OCI-LY3 (cell line): ENCODE data around the gene COL9A2.

ENCODE experiments used
- H2AFZ ChIP-seq: fragments of 200-600, 300-600 bp; shearing (Covaris generic); 2 replicates; pipeline ENCODE4 v1.6.0; 2014; ENCODE audit warnings: antibody characterized with exemption, low read depth, low read length
- H3K27ac ChIP-seq: fragments of 200-600, 300-600 bp; sonication (generic); 2 replicates; pipeline ENCODE4 v1.5.1; 2014; ENCODE audit warnings: mild to moderate bottlenecking, low read length, moderate library complexity, mixed read lengths
- H3K27me3 ChIP-seq: fragments of 200-600, 300-600 bp; sonication (generic); 2 replicates; pipeline ENCODE4 v1.6.1; 2014; ENCODE audit warnings: low read depth, low read length, mixed read lengths
- H3K36me3 ChIP-seq: fragments of 200-600, 300-600 bp; sonication (generic); replicated peaks from 2 replicates; pipeline ENCODE3; 2014; ENCODE audit warnings: low read depth, low read length, mixed read lengths
- H3K4me1 ChIP-seq: fragments of 300-600, 200-600 bp; sonication (generic); 2 replicates; pipeline ENCODE4 v1.6.1; 2014; ENCODE audit warnings: low read length, mixed read lengths
- H3K4me2 ChIP-seq: fragments of 200-600, 300-600 bp; sonication (generic); 2 replicates; pipeline ENCODE4 v1.6.1; 2014; ENCODE audit warnings: low read length, mixed read lengths
- H3K4me3 ChIP-seq: fragments of 300-600, 200-600 bp; sonication (generic); 2 replicates; pipeline ENCODE4 v1.5.1; 2014; ENCODE audit warnings: antibody characterized with exemption, mild to moderate bottlenecking, low read length, moderate library complexity
- H3K79me2 ChIP-seq: fragments of 300-600, 200-600 bp; shearing (Covaris generic); 2 replicates; pipeline ENCODE4 v1.6.1; 2014; ENCODE audit warnings: mild to moderate bottlenecking, low read length, mixed read lengths
- H3K9ac ChIP-seq: fragments of 300-600, 200-600 bp; shearing (Covaris generic); 2 replicates; pipeline ENCODE4 v1.6.0; 2014; ENCODE audit warnings: mild to moderate bottlenecking, low read length, moderate library complexity
- H3K9me3 ChIP-seq: fragments of 200-600, 300-600 bp; shearing (Covaris generic); 2 replicates; pipeline ENCODE4 v1.6.1; 2014; ENCODE audit warnings: low read length, mixed read lengths; ENCODE audit not compliant: insufficient read depth
- H4K20me1 ChIP-seq: fragments of 200-600, 300-600 bp; sonication (generic); 2 replicates; pipeline ENCODE4 v1.6.1; 2016; ENCODE audit warnings: low read length, mixed read lengths; ENCODE audit not compliant: insufficient read depth
- EZH2phosphoT487 ChIP-seq: fragments of 200-600 bp; shearing (Covaris generic); IDR thresholded peaks from 2 replicates; pipeline ENCODE4 v1.6.1; 2018; ENCODE audit warnings: antibody characterized with exemption, mixed run types, low read depth
- TF ChIP-seq, protein P1 (sequence below): fragments of 200-600, 300-600 bp; sonication (generic); IDR thresholded peaks from 2 replicates; pipeline ENCODE4 v1.5.1; 2014; ENCODE audit warnings: antibody characterized with exemption, low read length, low read depth

COL9A2 gene

DNA sequence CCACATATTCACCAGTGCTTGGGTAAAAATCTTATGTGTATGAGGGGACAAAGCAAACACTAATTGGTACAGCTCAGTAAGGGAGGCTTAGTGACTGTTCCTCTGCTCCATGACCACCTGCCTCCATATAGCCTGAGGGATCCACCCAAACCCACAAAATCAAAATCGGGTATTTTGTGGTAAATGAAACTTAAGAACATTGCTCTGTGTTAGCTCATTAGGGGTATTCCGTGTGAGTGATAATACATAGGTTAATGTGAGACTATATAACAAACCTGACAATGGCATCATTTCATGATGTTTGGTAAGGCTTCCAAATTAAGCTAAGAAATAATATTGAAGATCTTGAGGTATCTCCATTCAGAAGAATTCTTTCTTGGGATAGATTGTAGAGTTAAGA, 25.8 kb downstream of the COL9A2 start:
- peaks cover 10% of the 10 kb centered on the region for H3K4me1 ChIP-seq
- no peaks in the 10 kb centered on the region for H4K20me1 ChIP-seq
- H3K27ac ChIP-seq, result no peak overlapping the region
- no peak overlapping the region for H2AFZ ChIP-seq
- peaks cover 6% of the 10 kb centered on the region for H3K36me3 ChIP-seq
- H3K9ac ChIP-seq, result no peak overlapping the region
- no peaks in the 10 kb centered on the region for H3K27me3 ChIP-seq
- no peak for TF ChIP-seq EZH2phosphoT487
- TF ChIP-seq, protein P1, sequence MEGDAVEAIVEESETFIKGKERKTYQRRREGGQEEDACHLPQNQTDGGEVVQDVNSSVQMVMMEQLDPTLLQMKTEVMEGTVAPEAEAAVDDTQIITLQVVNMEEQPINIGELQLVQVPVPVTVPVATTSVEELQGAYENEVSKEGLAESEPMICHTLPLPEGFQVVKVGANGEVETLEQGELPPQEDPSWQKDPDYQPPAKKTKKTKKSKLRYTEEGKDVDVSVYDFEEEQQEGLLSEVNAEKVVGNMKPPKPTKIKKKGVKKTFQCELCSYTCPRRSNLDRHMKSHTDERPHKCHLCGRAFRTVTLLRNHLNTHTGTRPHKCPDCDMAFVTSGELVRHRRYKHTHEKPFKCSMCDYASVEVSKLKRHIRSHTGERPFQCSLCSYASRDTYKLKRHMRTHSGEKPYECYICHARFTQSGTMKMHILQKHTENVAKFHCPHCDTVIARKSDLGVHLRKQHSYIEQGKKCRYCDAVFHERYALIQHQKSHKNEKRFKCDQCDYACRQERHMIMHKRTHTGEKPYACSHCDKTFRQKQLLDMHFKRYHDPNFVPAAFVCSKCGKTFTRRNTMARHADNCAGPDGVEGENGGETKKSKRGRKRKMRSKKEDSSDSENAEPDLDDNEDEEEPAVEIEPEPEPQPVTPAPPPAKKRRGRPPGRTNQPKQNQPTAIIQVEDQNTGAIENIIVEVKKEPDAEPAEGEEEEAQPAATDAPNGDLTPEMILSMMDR, result no peak
- no peaks in the 10 kb centered on the region for H3K79me2 ChIP-seq
- H3K4me3 ChIP-seq, result no peak overlapping the region
- H3K9me3 ChIP-seq, result no peaks in the 10 kb centered on the region
- H3K4me2 ChIP-seq, result no peak overlapping the region

DNA sequence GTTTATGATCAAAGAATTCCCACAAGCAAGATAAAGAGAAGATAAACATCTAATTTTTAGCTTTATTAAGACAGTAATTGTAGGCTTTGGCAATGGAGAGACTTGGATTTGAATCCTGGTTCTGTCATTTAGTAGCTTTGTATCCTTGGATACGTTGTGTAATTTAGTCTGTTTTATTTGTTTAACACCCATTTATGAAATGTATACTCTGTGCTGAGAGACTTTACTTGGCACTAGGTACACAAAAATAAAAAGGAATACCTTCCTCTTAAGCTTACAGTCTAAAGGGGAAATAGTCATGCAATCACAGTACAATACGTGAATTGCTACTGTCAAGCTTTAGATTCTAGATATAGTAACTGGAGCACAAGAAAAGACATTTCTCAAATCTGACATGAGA, 35.2 kb downstream of the COL9A2 start:
- Histone ChIP-seq H3K9ac (no peak overlapping the region), H3K4me2 (no peak overlapping the region), H3K36me3 (peaks cover 3% of the 10 kb centered on the region), H3K27me3 (no peaks in the 10 kb centered on the region), H4K20me1 (no peaks in the 10 kb centered on the region), H2AFZ (no peak overlapping the region), H3K79me2 (no peaks in the 10 kb centered on the region), H3K27ac (no peak overlapping the region), H3K4me1 (no peaks in the 10 kb centered on the region), H3K9me3 (no peaks in the 10 kb centered on the region), H3K4me3 (no peak overlapping the region)
- TF ChIP-seq, protein P1, result no peak
- no peak for TF ChIP-seq EZH2phosphoT487

DNA sequence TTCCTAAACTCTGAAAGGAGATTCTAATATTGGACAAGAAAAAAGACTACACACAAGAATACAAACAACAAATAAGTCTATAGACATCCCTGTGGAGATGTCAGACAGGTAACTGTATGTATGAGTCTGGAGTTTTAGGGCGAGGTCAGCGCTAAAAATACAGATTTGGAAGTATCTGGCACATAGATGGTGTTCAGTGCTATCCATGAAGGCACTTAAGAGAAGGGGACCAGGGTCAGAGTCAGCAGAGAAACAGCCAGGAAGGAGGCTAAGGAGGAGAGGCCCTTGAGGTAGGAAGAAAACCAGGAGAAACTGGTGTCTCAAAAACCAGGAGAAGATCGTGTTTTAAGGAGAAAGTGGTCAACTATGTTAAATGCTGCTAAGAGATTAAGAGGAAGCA, 41.0 kb downstream of the COL9A2 start:
- H3K27ac ChIP-seq, result no peak overlapping the region
- H3K4me3 ChIP-seq, result no peak overlapping the region
- TF ChIP-seq EZH2phosphoT487, result no peak
- TF ChIP-seq, protein P1, result no peak
- H3K9ac ChIP-seq, result no peak overlapping the region
- H3K4me1 ChIP-seq, result peaks cover 11% of the 10 kb centered on the region
- H4K20me1 ChIP-seq, result no peaks in the 10 kb centered on the region
- no peaks in the 10 kb centered on the region for H3K27me3 ChIP-seq
- H3K79me2 ChIP-seq, result no peaks in the 10 kb centered on the region
- no peak overlapping the region for H3K4me2 ChIP-seq
- peaks cover 20% of the 10 kb centered on the region for H3K36me3 ChIP-seq
- H2AFZ ChIP-seq, result no peak overlapping the region
- H3K9me3 ChIP-seq, result no peaks in the 10 kb centered on the region

DNA sequence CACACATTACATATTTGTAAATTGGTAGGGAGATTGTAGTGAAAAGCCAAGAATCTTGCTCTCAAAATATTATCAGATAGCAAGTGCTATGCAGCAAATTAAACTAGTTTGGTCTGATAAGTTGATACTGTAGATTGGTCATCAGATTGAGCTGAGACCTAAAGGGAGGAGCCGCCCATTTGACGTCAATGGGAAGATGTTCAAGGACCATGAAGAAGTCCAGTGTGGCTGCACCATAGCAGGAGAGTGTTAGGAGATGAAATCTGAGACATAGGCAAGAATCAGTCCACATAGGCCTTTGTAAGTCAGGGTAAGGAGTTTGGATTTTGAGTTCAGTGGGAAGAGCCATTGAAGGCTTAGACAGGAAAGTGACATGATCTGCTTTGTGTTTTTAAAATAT, 42.8 kb downstream of the COL9A2 start:
- peaks cover 23% of the 10 kb centered on the region for H3K36me3 ChIP-seq
- no peaks in the 10 kb centered on the region for H3K9me3 ChIP-seq

More for the DNA sequence above, 42.8 kb downstream of the COL9A2 start:
- Histone ChIP-seq H3K27ac (no peak overlapping the region), H3K4me3 (no peak overlapping the region), H3K4me2 (no peak overlapping the region), H3K4me1 (peaks cover 21% of the 10 kb centered on the region), H4K20me1 (no peaks in the 10 kb centered on the region), H3K9ac (no peak overlapping the region), H3K27me3 (no peaks in the 10 kb centered on the region), H3K79me2 (no peaks in the 10 kb centered on the region), H2AFZ (no peak overlapping the region)
- no peak for TF ChIP-seq EZH2phosphoT487
- TF ChIP-seq, protein P1, result no peak
